NCI-H446 (cell line): ENCODE data around the gene BID.

Source experiments
- DNase-seq, 2 experiments: peaks; one replicate each; lab custom pipeline; 2025; lab: John Stamatoyannopoulos, UW

The BID gene

GRCh38 chr22:17738386-17739128 is 35.7 kb downstream of the BID start:
- DNase-seq, result no peak

- DNase-seq, result no peak
These were observed 40.1 kb downstream of the BID start for GRCh38 chr22:17734187-17734586.

DNA sequence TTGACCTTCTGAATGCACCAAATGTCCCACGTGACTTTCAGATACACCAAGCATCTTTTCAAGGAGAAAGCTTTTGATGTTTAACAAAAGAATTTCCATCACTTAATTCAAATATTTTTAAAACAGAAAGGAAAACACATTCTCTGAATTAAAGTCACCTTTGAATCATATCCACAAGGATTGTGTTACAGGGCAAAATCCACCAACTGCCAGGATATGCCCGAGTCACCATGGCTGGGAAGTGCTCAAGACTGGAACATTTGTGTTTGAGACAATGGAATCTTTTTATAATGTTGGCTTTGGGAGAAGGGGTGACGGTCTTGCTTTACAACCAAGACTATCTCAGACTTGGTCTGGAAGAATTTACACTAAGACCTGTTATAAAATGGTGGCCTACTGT is 40.8 kb downstream of the BID start:
- no peak for DNase-seq

GRCh38 chr22:17732251-17732854 is 41.9 kb downstream of the BID start:
- DNase-seq, result no peak

DNA sequence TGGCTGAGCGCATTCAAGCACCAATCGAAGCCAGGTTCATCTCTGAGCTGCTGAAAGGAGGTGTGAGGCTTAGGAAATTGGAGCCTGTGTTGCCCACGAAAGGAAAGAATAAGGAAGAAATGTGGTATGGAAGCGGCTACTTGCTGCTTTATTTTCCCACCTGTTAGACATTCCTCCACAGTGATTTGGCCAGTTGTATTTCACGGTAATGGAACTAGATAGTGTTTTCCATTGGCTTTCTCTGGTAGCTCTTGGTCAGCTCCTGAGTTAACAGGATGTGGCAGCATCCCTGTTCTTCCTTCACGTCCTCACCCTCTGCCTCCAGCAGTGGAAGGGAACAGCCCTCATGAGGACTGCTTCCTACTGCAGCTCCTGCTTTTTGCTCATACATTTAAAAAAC is 44.7 kb downstream of the BID start:
- no peak for DNase-seq

- no peak for DNase-seq
These were observed 45.5 kb downstream of the BID start for GRCh38 chr22:17728786-17729185.

DNA sequence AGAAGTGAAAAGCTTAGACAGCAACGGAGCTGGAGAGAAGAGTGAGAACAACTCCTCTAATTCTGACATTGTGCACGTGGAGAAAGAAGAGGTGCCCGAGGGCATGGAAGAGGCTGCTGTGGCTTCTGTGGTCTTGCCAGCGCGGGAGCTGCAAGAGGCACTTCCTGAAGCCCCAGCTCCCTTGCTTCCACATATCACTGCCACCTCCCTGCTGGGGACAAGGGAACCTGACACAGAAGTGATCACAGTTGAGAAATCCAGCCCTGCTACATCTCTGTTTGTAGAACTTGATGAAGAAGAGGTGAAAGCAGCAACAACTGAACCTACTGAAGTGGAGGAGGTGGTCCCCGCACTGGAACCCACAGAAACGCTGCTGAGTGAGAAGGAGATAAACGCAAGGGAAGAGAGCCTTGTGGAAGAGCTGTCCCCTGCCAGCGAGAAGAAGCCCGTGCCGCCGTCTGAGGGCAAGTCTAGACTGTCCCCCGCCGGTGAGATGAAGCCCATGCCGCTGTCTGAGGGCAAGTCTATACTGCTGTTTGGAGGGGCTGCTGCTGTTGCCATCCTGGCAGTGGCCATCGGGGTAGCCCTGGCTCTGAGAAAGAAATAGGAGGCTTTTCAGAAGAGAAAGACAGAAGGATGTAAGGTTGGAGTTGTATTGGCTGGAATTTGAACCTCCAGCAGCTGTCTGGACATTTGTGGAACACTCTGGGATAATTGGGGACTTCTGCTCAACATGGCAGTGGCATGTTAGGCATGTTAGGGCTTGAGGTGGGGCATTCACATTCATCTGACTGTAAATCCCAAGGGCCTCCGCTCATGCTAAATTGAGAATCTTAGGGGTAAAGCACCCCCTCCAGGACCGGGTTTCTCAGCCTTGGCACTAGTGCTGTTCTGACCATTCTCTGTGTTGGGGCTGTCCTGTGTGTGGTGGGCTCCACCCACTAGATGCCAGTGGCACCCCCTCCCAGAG is 47.1 kb downstream of the BID start:
- no peak for DNase-seq

- no peak for DNase-seq
These were observed 48.0 kb downstream of the BID start for GRCh38 chr22:17726006-17726927.

GRCh38 chr22:17725500-17725796 is 48.8 kb downstream of the BID start:
- no peak for DNase-seq

- DNase-seq, result no peak
These were observed 49.4 kb downstream of the BID start for GRCh38 chr22:17724678-17725499.

GRCh38 chr22:17724241-17724640 is 50.0 kb downstream of the BID start:
- no peak for DNase-seq

DNA sequence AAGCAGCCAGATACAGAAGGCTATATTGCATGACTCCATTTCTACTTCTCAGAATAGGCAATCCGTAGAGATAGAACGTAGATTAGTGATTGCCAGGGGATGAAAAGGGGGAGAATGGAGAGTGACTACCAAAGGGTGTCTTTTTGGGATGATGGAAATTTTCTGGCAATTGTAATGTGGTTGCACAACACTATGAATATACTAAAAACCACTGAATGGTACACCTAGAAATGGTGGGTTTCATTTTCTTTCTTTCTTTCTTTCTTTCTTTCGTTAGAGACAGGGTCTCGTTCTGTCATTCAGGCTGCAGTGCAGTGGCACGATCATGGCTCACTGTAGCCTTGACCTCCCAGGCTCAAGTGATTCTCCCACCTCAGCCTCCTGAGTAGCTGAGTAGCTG is 54.4 kb downstream of the BID start:
- no peak for DNase-seq

- no peak for DNase-seq
These were observed 56.6 kb downstream of the BID start for GRCh38 chr22:17717708-17718107.

- DNase-seq, result no peak
These were observed 57.7 kb downstream of the BID start for GRCh38 chr22:17716529-17716928.

DNA sequence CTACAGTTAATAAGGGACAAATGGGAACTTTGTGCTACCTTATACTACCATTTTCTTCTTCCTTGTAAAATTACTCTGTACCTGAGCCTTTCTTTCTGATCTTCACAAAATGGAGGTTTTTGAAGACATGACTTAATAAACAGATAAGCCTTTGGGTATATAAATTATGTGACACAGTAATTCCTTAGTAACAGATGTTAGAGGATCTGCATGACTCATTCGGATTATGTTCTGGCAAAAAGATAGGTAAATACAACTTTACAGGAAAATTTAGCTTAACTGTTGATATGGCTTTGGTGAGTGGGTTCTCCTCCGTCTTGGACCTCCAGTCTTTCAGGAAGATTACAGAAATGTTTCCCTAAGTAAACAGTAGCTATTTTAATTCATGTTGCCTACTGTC is 61.8 kb downstream of the BID start:
- DNase-seq, result no peak

GRCh38 chr22:17710023-17710422 is 64.2 kb downstream of the BID start:
- DNase-seq, result no peak

- DNase-seq, result no peak
These were observed 66.7 kb downstream of the BID start for GRCh38 chr22:17707526-17707925.

GRCh38 chr22:17706947-17707346 is 67.3 kb downstream of the BID start:
- DNase-seq, result no peak

DNA sequence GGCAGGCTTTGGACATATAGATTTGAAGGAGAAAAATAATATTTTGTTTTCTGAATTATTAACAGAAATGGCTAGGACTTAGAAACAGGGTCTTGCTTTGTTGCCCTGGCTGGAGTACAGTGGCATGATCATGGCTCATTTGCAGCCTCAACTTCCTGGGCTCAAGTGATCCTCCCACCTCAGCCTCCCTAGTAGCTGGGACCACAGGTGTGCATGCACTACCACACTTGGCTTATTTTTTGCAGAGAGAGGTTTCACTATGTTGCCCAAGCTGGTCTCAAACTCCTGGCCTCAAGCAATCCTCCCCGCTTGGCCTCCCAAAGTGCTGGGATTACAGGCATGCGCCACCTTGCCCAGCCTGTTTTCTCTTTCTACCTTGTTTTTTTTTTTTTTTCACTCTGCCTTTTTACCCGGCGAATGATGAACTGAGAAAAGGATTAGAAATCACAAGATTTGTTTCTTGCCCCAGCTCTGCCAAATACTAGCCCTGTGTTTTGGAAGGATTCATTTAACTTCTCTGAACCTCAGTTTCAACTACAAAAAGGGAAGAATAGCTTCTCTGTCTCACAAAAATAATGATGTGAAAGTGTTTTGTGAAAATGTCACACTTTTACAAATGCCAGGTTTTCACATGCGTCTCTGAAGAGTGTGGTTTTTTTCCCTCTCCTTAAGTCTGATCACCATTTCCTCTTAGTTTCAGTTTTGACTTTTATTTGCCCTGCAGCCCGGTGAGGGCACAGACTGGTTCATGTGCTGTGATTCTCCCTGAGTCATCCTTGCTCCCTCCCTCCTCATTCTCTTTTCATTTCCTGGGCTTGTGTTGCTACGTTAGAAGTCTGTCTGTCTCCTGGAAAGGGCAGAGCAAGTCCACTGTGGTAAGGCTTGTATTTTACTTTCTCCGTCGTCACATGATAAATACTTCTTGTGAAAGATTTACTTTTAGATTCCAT is 68.0 kb downstream of the BID start:
- DNase-seq, result no peak

DNA sequence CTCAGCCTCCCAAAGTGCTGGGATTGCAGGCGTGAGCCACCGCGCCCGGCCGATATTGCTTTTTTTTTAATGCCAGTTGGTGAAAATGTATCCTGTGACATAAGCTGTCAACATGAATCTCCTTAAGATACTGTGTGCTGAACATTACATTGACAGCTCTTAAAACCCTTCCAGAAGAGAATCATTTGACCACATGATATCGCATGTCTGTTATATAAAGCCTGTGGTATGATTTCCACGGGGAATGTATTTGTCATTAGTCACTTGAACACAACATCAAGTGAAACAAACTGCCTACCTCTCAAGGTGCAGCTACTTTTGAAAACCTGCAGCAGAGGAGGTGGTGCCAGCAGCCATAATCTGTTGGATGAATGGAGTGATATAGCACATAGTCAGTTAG is 68.7 kb downstream of the BID start:
- DNase-seq, result no peak
